ENCODE results near the gene TMUB1. TPM values are rescaled to one million over a fixed set of nuclear protein-coding genes. Genes with fewer than 3 reads are reported as not detected.

The TMUB1 gene
- total RNA-seq, 1 donor from 2014 or later: 45.7 TPM

GRCh38 chr7:151035902-151036301, 47.4 kb downstream of the TMUB1 start:
- no peak for TF ChIP-seq CTCF (IDR thresholded peaks at IDR 0.05; ENCODE audit: partially characterized antibody, unreplicated experiment)
- Mint-ChIP-seq H3K4me3 (ENCODE audit: unreplicated experiment) (no peak overlapping the region), H3K4me1 (ENCODE audit: low read depth, unreplicated experiment) (peaks cover 14% of the 10 kb centered on the region), H3K27me3 (ENCODE audit: unreplicated experiment) (peaks cover 12% of the 10 kb centered on the region), H3K27ac (ENCODE audit: unreplicated experiment) (no peak overlapping the region), H3K9me3 (ENCODE audit: unreplicated experiment) (peaks cover 5% of the 10 kb centered on the region), H3K36me3 (ENCODE audit: unreplicated experiment) (no peaks in the 10 kb centered on the region)
- no peak for DNase-seq

- Mint-ChIP-seq H3K27ac (ENCODE audit: unreplicated experiment) (no peak overlapping the region), H3K36me3 (ENCODE audit: unreplicated experiment) (no peaks in the 10 kb centered on the region), H3K9me3 (ENCODE audit: unreplicated experiment) (peaks cover 3% of the 10 kb centered on the region), H3K27me3 (ENCODE audit: unreplicated experiment) (peaks cover 12% of the 10 kb centered on the region), H3K4me1 (ENCODE audit: low read depth, unreplicated experiment) (peaks cover 14% of the 10 kb centered on the region), H3K4me3 (ENCODE audit: unreplicated experiment) (no peak overlapping the region)
- no peak for TF ChIP-seq CTCF (IDR thresholded peaks at IDR 0.05; ENCODE audit: partially characterized antibody, unreplicated experiment)
- no peak for DNase-seq
Observed at GRCh38 chr7:151035026-151035717, 48.1 kb downstream of the TMUB1 start.

GRCh38 chr7:151034312-151035025, 48.8 kb downstream of the TMUB1 start:
- no peaks in the 10 kb centered on the region for H3K36me3 Mint-ChIP-seq (ENCODE audit: unreplicated experiment)
- H3K27ac Mint-ChIP-seq (ENCODE audit: unreplicated experiment): no peak overlapping the region
- DNase-seq: no peak
- H3K9me3 Mint-ChIP-seq (ENCODE audit: unreplicated experiment): peaks cover 3% of the 10 kb centered on the region
- H3K4me1 Mint-ChIP-seq (ENCODE audit: low read depth, unreplicated experiment): peaks cover 7% of the 10 kb centered on the region
- no peak for TF ChIP-seq CTCF (IDR thresholded peaks at IDR 0.05; ENCODE audit: partially characterized antibody, unreplicated experiment)
- H3K27me3 Mint-ChIP-seq (ENCODE audit: unreplicated experiment): peaks cover 8% of the 10 kb centered on the region
- no peak overlapping the region for H3K4me3 Mint-ChIP-seq (ENCODE audit: unreplicated experiment)

- peaks cover 9% of the 10 kb centered on the region for H3K27me3 Mint-ChIP-seq (ENCODE audit: unreplicated experiment)
- no peak for TF ChIP-seq CTCF (IDR thresholded peaks at IDR 0.05; ENCODE audit: partially characterized antibody, unreplicated experiment)
Observed at GRCh38 chr7:151033864-151034249, 49.4 kb downstream of the TMUB1 start.

More at GRCh38 chr7:151033864-151034249, 49.4 kb downstream of the TMUB1 start:
- Mint-ChIP-seq H3K36me3 (ENCODE audit: unreplicated experiment) (no peaks in the 10 kb centered on the region), H3K4me1 (ENCODE audit: low read depth, unreplicated experiment) (peaks cover 5% of the 10 kb centered on the region), H3K4me3 (ENCODE audit: unreplicated experiment) (no peak overlapping the region), H3K9me3 (ENCODE audit: unreplicated experiment) (peaks cover 5% of the 10 kb centered on the region), H3K27ac (ENCODE audit: unreplicated experiment) (no peak overlapping the region)
- no peak for DNase-seq
